Measurements from ENCODE around the gene CRAT.

DNA sequence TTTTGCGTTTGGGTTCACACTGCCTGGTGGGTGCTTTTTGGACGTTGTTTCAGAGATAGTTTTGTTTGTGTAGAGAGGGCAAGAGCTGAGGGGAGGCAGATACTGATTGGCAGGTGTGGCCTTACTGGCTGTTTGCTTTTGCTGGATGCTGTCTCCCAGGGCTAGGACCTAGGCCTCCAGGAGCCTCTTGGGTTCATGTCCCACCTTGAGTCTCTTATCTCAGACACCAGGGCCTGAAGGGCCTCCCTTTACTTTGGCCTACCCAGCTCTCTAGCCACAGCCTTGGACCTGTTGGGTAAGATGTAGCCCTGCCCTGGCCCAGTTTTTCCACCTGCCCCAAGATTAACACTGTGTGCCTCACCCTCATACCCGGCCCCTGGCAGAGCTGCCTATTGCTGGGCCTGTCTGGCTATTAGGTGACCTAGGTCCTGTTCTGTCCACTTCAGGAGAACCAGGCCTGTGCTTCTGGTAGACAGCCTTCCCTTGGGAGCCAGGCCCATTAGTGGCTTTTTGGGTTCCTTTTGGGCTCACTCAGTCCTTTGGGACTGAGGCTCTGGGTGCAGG is 14.0 kb upstream of the CRAT start:
- TF ChIP-seq CTCF (IDR thresholded peaks at IDR 0.05; ENCODE audit: insufficient read depth, low read length) (no peak), REST (IDR thresholded peaks at IDR 0.05; ENCODE audit: insufficient replicate concordance, low read depth) (no peak)
